ENCODE measurements around the gene TP53TG5.

- TF ChIP-seq POLR2A (IDR thresholded peaks at IDR 0.05) = no peak
- peak in 1 of 5 experiments; percentile 22 for TF ChIP-seq CTCF (IDR thresholded peaks at IDR 0.05 in 4 of 5, conservative IDR thresholded peaks at IDR 0.05 in 1 of 5)
Observed at GRCh38 chr20:45374101-45374467, 4.0 kb downstream of the TP53TG5 start.

Measured in gastrocnemius medialis (tissue), 4 donors.